ENCODE measurements around the gene RNF145. TPM values are rescaled to one million over a fixed set of nuclear protein-coding genes. Genes with fewer than 3 reads are reported as not detected.
"Not testable (repeated sequence)": the region's sequence is repeated elsewhere in the genome, so short reads cannot be mapped to it uniquely, and the experiment has no call there.

Gene RNF145
- total RNA-seq, 1 donor from 2014 or later, result 56.6 TPM

GRCh38 chr5:159128070-159128541 lies 81.2 kb downstream of the RNF145 start:
- DNase-seq (ENCODE audit: low spot score, unreplicated experiment), result no peak
- Mint-ChIP-seq H3K27ac (no peak overlapping the region), H3K36me3 (ENCODE audit: insufficient read depth) (no peaks in the 10 kb centered on the region)

GRCh38 chr5:159123700-159124099 lies 85.7 kb downstream of the RNF145 start:
- H3K4me1 Mint-ChIP-seq (ENCODE audit: low read depth), result no peaks in the 10 kb centered on the region
- H3K27me3 Mint-ChIP-seq, result no peaks in the 10 kb centered on the region
- no peak for DNase-seq (ENCODE audit: low spot score, unreplicated experiment)
- no peaks in the 10 kb centered on the region for H3K36me3 Mint-ChIP-seq (ENCODE audit: insufficient read depth)
- no peak overlapping the region for H3K27ac Mint-ChIP-seq
- peaks cover 7% of the 10 kb centered on the region for H3K9me3 Mint-ChIP-seq (ENCODE audit: low read depth)
- no peak overlapping the region for H3K4me3 Mint-ChIP-seq (ENCODE audit: low read depth)
- no peak for TF ChIP-seq CTCF (IDR thresholded peaks at IDR 0.05; ENCODE audit: unreplicated experiment)

More at GRCh38 chr5:159128070-159128541, 81.2 kb downstream of the RNF145 start:
- no peak overlapping the region for H3K4me3 Mint-ChIP-seq (ENCODE audit: low read depth)
- peaks cover 8% of the 10 kb centered on the region for H3K27me3 Mint-ChIP-seq
- H3K4me1 Mint-ChIP-seq (ENCODE audit: low read depth), result peaks cover 3% of the 10 kb centered on the region
- TF ChIP-seq CTCF (IDR thresholded peaks at IDR 0.05; ENCODE audit: unreplicated experiment), result no peak
- H3K9me3 Mint-ChIP-seq (ENCODE audit: low read depth), result peaks cover 7% of the 10 kb centered on the region

GRCh38 chr5:159123189-159123588 lies 86.2 kb downstream of the RNF145 start:
- Mint-ChIP-seq H3K36me3 (ENCODE audit: insufficient read depth) (no peaks in the 10 kb centered on the region), H3K27ac (no peak overlapping the region), H3K4me1 (ENCODE audit: low read depth) (no peaks in the 10 kb centered on the region), H3K4me3 (ENCODE audit: low read depth) (no peak overlapping the region), H3K9me3 (ENCODE audit: low read depth) (peaks cover 7% of the 10 kb centered on the region), H3K27me3 (no peaks in the 10 kb centered on the region)
- DNase-seq (ENCODE audit: low spot score, unreplicated experiment), result no peak
- TF ChIP-seq CTCF (IDR thresholded peaks at IDR 0.05; ENCODE audit: unreplicated experiment), result no peak

GRCh38 chr5:159121061-159121460 lies 88.3 kb downstream of the RNF145 start:
- Mint-ChIP-seq H3K9me3 (ENCODE audit: low read depth) (peaks cover 5% of the 10 kb centered on the region), H3K4me1 (ENCODE audit: low read depth) (no peaks in the 10 kb centered on the region), H3K27me3 (no peaks in the 10 kb centered on the region), H3K36me3 (ENCODE audit: insufficient read depth) (no peaks in the 10 kb centered on the region), H3K27ac (no peak overlapping the region), H3K4me3 (ENCODE audit: low read depth) (no peak overlapping the region)
- no peak for TF ChIP-seq CTCF (IDR thresholded peaks at IDR 0.05; ENCODE audit: unreplicated experiment)
- DNase-seq (ENCODE audit: low spot score, unreplicated experiment), result no peak

GRCh38 chr5:159120446-159120845 lies 88.9 kb downstream of the RNF145 start:
- Mint-ChIP-seq H3K27ac (no peak overlapping the region), H3K27me3 (no peaks in the 10 kb centered on the region), H3K4me1 (ENCODE audit: low read depth) (no peaks in the 10 kb centered on the region), H3K9me3 (ENCODE audit: low read depth) (peaks cover under 1% of the 10 kb centered on the region), H3K4me3 (ENCODE audit: low read depth) (no peak overlapping the region), H3K36me3 (ENCODE audit: insufficient read depth) (no peaks in the 10 kb centered on the region)
- DNase-seq (ENCODE audit: low spot score, unreplicated experiment), result no peak
- no peak for TF ChIP-seq CTCF (IDR thresholded peaks at IDR 0.05; ENCODE audit: unreplicated experiment)

GRCh38 chr5:159119842-159120241 lies 89.5 kb downstream of the RNF145 start:
- not testable (repeated sequence) for H3K9me3 Mint-ChIP-seq (ENCODE audit: low read depth); DNase-seq (ENCODE audit: low spot score, unreplicated experiment); H3K27ac Mint-ChIP-seq; H3K4me3 Mint-ChIP-seq (ENCODE audit: low read depth); H3K27me3 Mint-ChIP-seq; H3K36me3 Mint-ChIP-seq (ENCODE audit: insufficient read depth); H3K4me1 Mint-ChIP-seq (ENCODE audit: low read depth)

- not testable (repeated sequence) for H3K4me3 Mint-ChIP-seq (ENCODE audit: low read depth); H3K27ac Mint-ChIP-seq; H3K36me3 Mint-ChIP-seq (ENCODE audit: insufficient read depth); H3K9me3 Mint-ChIP-seq (ENCODE audit: low read depth); H3K27me3 Mint-ChIP-seq; DNase-seq (ENCODE audit: low spot score, unreplicated experiment); H3K4me1 Mint-ChIP-seq (ENCODE audit: low read depth)
These were observed 90.2 kb downstream of the RNF145 start for GRCh38 chr5:159118958-159119659.

Measured in progenitor cell of endocrine pancreas (in vitro differentiated cells).